ENCODE measurements around the gene PP2D1.
"Not testable (repeated sequence)": the region's sequence is repeated elsewhere in the genome, so short reads cannot be mapped to it uniquely, and the experiment has no call there.

PP2D1 gene

DNA sequence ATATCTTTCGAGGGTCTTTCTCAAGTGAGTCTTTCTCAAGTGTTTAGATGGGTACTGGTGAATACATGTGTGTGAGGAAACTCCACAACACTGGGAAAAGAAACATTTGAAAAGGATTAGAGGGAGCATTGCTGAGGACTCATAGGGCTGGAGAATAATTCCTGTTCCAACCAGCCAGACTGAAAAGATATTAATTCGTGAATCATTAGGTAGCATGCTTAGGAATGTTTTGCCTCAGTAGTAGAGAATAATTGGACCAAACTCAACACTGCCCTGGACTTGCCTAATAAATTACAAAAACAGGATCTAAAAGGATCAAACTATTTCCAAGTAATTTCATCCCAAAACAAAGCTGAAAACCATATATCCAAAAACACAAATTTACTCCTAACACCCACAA is 17.3 kb downstream of the PP2D1 start:
- H3K4me1 ChIP-seq (ENCODE audit: insufficient read depth, low read length) = no peaks in the 10 kb centered on the region
- H3K36me3 ChIP-seq (ENCODE audit: insufficient read depth, low read length) = no peaks in the 10 kb centered on the region
- no peaks in the 10 kb centered on the region for H3K9me3 ChIP-seq (ENCODE audit: low read length)
- H2AFZ ChIP-seq (ENCODE audit: low read depth, low read length) = no peak overlapping the region
- no peak overlapping the region for H3K4me3 ChIP-seq (ENCODE audit: low read length)
- no peaks in the 10 kb centered on the region for H3K27me3 ChIP-seq (ENCODE audit: insufficient read depth, low read length)

DNA sequence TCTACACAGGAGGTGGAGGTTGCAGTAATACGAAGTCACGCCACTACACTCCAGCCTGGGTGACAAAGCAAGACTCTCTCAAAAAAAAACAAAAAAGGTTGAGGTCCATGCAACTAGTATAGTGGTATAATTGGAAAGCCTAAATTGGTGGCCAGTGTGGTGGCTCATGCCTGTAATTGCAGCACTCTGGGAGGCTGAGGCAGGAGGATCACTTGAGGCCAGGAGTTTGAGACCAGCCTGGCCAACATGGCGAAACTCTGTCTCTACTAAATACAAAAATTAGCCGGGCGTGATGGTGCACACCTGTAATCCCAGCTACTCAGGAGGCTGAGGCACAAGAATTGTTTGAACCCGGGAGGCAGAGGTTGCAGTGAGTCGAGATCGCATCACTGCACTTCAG is 23.2 kb downstream of the PP2D1 start:
- not testable (repeated sequence) for H3K27me3 ChIP-seq (ENCODE audit: insufficient read depth, low read length); H3K4me1 ChIP-seq (ENCODE audit: insufficient read depth, low read length); H2AFZ ChIP-seq (ENCODE audit: low read depth, low read length); H3K4me3 ChIP-seq (ENCODE audit: low read length); H3K9me3 ChIP-seq (ENCODE audit: low read length)
- H3K36me3 ChIP-seq (ENCODE audit: insufficient read depth, low read length) = peaks cover 11% of the 10 kb centered on the region

DNA sequence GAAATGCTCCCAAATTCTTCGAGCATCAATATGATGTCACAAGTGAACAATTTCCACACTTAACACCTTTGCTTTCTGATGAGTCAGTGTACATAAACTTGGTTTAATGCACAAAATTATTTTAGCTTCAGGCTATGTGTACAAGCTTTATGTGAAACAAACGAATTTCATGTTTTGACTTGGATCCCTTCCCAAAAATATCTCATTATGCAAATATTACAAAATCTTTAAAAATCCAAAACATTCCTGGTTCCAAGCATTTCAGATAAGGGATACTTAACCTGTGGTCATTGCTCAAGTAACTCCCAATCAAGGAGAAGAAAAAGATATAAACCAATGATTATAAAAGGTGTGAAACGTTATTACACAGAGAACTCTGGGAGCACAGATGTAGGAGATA is 40.0 kb downstream of the PP2D1 start:
- Histone ChIP-seq H3K27me3 (ENCODE audit: insufficient read depth, low read length) (no peaks in the 10 kb centered on the region), H3K9me3 (ENCODE audit: low read length) (no peaks in the 10 kb centered on the region), H3K36me3 (ENCODE audit: insufficient read depth, low read length) (peaks cover 25% of the 10 kb centered on the region), H3K4me1 (ENCODE audit: insufficient read depth, low read length) (no peaks in the 10 kb centered on the region), H3K4me3 (ENCODE audit: low read length) (no peak overlapping the region), H2AFZ (ENCODE audit: low read depth, low read length) (no peak overlapping the region)

DNA sequence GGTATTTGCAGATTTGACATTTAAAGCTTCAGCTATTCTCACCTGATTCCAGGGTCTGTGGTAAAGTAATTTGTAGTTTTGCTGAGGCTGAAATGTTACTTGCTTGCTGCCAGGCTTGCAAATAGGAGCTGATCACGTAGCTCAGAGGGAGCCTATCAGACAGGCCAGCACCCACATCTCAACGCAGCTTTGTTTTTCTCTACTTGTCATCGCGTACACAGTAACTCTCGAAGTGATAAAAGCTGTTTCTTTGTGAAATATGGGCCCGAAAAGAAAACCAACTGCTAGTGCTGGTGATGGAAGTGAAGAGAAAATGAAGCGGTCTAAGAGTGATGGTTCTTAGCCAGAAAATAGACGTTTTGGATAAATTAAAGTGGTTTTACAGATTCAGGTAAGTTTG is 41.7 kb downstream of the PP2D1 start:
- no peak overlapping the region for H2AFZ ChIP-seq (ENCODE audit: low read depth, low read length)
- no peaks in the 10 kb centered on the region for H3K27me3 ChIP-seq (ENCODE audit: insufficient read depth, low read length)
- H3K9me3 ChIP-seq (ENCODE audit: low read length) = peaks cover 5% of the 10 kb centered on the region
- H3K4me1 ChIP-seq (ENCODE audit: insufficient read depth, low read length) = no peaks in the 10 kb centered on the region
- H3K4me3 ChIP-seq (ENCODE audit: low read length) = no peak overlapping the region
- H3K36me3 ChIP-seq (ENCODE audit: insufficient read depth, low read length) = peaks cover 22% of the 10 kb centered on the region

DNA sequence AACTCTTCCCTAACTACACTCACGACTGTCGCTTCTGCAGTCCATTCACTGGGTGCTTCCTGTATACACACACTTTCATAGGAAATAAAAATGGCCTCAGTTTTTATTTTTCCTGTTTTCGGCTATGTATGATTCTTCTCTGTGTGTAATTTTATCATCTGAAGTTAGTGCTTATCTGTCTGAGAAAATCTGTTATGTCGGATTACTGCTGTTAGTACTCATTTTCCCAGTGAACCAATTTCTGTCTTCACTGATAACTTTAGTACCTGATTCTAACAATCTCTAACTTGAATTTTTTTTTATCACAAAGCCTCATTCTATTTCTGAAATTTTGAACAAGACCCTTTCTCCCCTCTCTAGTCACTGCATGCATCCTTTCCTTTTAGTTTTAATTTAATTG is 44.3 kb downstream of the PP2D1 start:
- no peak overlapping the region for H3K4me3 ChIP-seq (ENCODE audit: low read length)
- no peak overlapping the region for H2AFZ ChIP-seq (ENCODE audit: low read depth, low read length)
- H3K4me1 ChIP-seq (ENCODE audit: insufficient read depth, low read length) = no peaks in the 10 kb centered on the region
- H3K9me3 ChIP-seq (ENCODE audit: low read length) = peaks cover 5% of the 10 kb centered on the region
- peaks cover 16% of the 10 kb centered on the region for H3K36me3 ChIP-seq (ENCODE audit: insufficient read depth, low read length)
- no peaks in the 10 kb centered on the region for H3K27me3 ChIP-seq (ENCODE audit: insufficient read depth, low read length)

DNA sequence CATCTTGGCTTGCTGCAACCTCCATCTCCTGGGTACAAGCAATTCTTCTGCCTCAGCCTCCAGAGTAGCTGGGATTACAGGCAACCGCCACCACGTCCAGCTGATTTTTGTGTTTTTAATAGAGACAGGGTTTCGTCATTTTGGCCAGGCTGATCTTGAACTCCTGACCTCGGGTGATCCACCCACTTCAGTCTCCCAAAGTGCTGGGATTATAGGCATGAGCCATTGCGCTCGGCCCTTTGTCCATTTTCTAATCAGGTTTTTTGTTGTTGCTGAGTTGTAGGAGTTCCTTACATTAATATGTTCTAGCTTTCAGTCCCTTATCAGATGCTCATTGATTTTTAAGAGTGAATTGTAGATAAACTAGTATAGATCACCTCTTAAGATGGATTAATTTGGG is 44.9 kb downstream of the PP2D1 start:
- peaks cover 16% of the 10 kb centered on the region for H3K36me3 ChIP-seq (ENCODE audit: insufficient read depth, low read length)
- H3K9me3 ChIP-seq (ENCODE audit: low read length) = peaks cover 5% of the 10 kb centered on the region
- H2AFZ ChIP-seq (ENCODE audit: low read depth, low read length) = no peak overlapping the region
- no peak overlapping the region for H3K4me3 ChIP-seq (ENCODE audit: low read length)
- no peaks in the 10 kb centered on the region for H3K4me1 ChIP-seq (ENCODE audit: insufficient read depth, low read length)
- no peaks in the 10 kb centered on the region for H3K27me3 ChIP-seq (ENCODE audit: insufficient read depth, low read length)

DNA sequence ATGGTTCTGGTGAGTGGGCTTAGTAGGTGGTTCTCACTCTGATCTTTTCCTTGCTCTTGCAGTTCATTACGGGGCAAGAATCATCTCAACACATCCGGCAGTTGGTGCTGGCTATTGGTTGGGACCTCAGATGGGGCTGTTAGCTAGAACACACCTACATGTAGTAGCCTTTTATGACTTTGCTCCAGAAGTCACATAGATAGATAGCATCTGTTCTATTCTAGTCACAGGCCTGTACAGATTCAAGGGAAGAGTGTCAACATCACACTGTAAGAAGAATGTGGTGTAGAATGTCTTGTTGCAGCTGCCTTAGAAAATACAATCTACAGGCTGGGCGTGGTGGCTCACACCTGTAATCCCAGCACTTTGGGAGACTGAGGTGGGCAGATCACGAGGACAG is 50.1 kb downstream of the PP2D1 start:
- Histone ChIP-seq H2AFZ (ENCODE audit: low read depth, low read length) (no peak overlapping the region), H3K9me3 (ENCODE audit: low read length) (peaks cover 5% of the 10 kb centered on the region), H3K4me3 (ENCODE audit: low read length) (no peak overlapping the region), H3K36me3 (ENCODE audit: insufficient read depth, low read length) (peaks cover 28% of the 10 kb centered on the region), H3K27me3 (ENCODE audit: insufficient read depth, low read length) (no peaks in the 10 kb centered on the region), H3K4me1 (ENCODE audit: insufficient read depth, low read length) (no peaks in the 10 kb centered on the region)

DNA sequence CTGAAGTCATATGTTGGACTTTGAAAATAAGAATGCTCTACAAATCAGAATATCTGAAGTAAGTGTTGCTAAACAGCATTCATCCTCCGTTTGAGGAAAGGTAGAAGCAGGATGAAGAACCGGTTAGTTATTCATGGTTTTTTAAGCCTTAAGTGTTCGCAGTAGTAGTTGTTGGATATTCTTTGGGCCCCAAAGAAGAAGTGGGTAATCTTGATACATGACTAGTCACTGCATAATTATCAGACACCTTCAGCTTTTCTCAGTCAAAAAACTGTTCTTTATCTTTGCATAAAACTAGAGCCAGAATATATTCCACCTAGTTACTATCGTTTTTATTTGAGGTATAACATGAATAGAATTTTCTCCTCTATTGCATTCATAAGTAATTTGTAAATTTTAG is 51.4 kb downstream of the PP2D1 start:
- peaks cover 27% of the 10 kb centered on the region for H3K36me3 ChIP-seq (ENCODE audit: insufficient read depth, low read length)
- H3K4me3 ChIP-seq (ENCODE audit: low read length) = no peak overlapping the region
- no peaks in the 10 kb centered on the region for H3K9me3 ChIP-seq (ENCODE audit: low read length)

DNA sequence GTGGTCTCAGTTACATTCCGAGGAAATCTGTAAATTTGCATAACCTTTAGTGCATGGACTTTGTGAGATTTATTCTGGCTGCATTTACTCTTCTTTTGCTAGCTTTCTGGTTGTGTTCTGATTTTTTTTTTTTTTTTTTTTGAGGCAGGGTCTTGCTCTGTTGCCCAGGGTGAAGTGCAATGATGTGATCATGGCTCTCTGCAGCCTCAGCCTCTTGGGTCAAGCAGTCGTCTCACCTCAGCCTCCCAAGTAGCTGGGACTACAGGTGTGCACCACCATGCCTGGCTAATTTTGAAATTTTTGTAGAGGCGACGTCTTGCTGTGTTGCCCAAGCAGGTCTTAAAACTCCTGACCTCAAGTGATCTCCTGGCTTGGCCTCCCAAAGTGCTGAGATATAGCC is 52.6 kb downstream of the PP2D1 start:
- peaks cover 33% of the 10 kb centered on the region for H3K36me3 ChIP-seq (ENCODE audit: insufficient read depth, low read length)

More for the DNA sequence above, 51.4 kb downstream of the PP2D1 start:
- H3K4me1 ChIP-seq (ENCODE audit: insufficient read depth, low read length) = no peaks in the 10 kb centered on the region
- no peak overlapping the region for H2AFZ ChIP-seq (ENCODE audit: low read depth, low read length)
- H3K27me3 ChIP-seq (ENCODE audit: insufficient read depth, low read length) = no peaks in the 10 kb centered on the region

DNA sequence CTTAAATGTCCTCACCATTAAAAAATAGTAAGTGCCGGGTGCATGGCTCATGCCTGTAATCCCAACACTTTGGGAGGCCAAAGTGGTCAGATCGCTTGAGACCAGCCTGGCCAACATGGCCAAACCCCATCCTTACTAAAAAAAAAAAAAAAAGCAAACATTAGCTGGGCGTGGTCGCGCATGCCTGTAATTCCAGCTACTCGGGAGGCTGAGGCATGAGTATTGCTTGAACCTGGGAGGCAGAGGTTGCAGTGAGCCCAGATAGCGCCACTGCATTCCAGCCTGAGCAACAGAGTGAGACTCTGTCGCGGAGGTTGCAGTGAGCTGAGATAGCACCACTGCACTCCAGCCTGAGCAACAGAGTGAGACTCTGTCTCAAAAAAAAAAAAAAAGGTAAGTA is 54.7 kb downstream of the PP2D1 start:
- H3K9me3 ChIP-seq (ENCODE audit: low read length); H3K4me1 ChIP-seq (ENCODE audit: insufficient read depth, low read length); H2AFZ ChIP-seq (ENCODE audit: low read depth, low read length); H3K27me3 ChIP-seq (ENCODE audit: insufficient read depth, low read length); H3K4me3 ChIP-seq (ENCODE audit: low read length): not testable (repeated sequence)
- H3K36me3 ChIP-seq (ENCODE audit: insufficient read depth, low read length) = peaks cover 46% of the 10 kb centered on the region

More for the DNA sequence above, 52.6 kb downstream of the PP2D1 start:
- Histone ChIP-seq H3K4me3 (ENCODE audit: low read length) (no peak overlapping the region), H3K27me3 (ENCODE audit: insufficient read depth, low read length) (no peaks in the 10 kb centered on the region), H3K9me3 (ENCODE audit: low read length) (no peaks in the 10 kb centered on the region), H2AFZ (ENCODE audit: low read depth, low read length) (no peak overlapping the region), H3K4me1 (ENCODE audit: insufficient read depth, low read length) (no peaks in the 10 kb centered on the region)

DNA sequence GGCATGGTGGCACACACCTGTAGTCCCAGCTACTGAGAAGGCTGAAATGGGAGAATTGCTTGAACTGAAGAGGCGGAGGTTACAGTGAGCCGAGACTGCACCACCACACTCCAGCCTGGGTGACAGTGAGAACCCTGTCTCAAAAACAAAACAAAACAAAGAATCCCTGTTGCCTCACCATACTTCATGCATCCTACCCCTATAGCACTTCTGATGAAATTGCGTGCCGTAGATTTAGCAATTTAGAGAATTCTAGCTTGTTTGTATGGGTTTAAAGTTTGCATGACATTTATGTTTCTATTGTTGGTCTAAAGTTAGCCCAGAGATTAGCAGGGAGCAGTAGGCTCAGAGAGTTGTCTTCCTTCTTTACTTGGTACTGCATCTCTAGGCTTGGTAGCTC is 57.4 kb downstream of the PP2D1 start:
- Histone ChIP-seq H3K36me3 (ENCODE audit: insufficient read depth, low read length) (peaks cover 47% of the 10 kb centered on the region), H2AFZ (ENCODE audit: low read depth, low read length) (no peak overlapping the region), H3K27me3 (ENCODE audit: insufficient read depth, low read length) (no peaks in the 10 kb centered on the region), H3K9me3 (ENCODE audit: low read length) (no peaks in the 10 kb centered on the region), H3K4me3 (ENCODE audit: low read length) (no peak overlapping the region), H3K4me1 (ENCODE audit: insufficient read depth, low read length) (no peaks in the 10 kb centered on the region)

DNA sequence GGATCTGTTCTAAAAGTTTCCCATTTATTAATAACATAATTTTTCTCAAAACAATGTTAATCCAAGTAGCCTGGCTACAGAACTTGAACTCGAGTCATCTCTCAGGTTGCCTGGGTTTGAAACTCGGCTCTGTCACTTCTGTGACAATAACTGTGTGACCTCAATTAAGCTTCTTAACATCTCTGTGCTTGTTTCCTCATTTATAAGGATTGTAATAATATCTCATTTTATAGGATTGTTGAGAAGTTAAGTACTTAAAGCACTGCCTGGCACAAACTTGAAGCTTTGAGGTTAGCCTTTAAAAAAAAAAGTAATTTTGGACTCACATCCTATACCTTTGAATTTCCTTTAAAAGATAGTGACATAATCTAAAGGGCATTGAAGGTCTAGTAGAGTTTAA is 61.7 kb downstream of the PP2D1 start:
- peaks cover 19% of the 10 kb centered on the region for H3K4me1 ChIP-seq (ENCODE audit: insufficient read depth, low read length)
- H3K36me3 ChIP-seq (ENCODE audit: insufficient read depth, low read length) = peaks cover 36% of the 10 kb centered on the region
- no peak overlapping the region for H2AFZ ChIP-seq (ENCODE audit: low read depth, low read length)
- H3K27me3 ChIP-seq (ENCODE audit: insufficient read depth, low read length) = no peaks in the 10 kb centered on the region
- H3K9me3 ChIP-seq (ENCODE audit: low read length) = no peaks in the 10 kb centered on the region
- no peak overlapping the region for H3K4me3 ChIP-seq (ENCODE audit: low read length)

DNA sequence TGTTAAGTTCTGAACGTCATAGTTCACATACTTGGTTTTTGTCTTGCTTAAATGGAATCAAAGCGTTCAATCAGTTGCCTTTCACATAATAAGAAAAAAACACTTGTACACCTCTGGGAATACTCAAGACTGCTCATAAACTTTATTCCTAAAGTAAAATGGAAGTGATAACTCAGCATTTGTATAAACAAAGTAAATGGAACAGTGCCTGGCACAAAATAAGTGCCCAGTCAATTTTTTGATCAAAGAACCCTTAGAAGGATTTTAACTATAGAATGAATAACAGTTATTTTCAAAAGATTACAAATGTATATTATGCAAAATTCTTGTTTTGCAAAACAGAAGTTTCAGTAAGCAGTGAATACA is 63.9 kb downstream of the PP2D1 start:
- peaks cover 22% of the 10 kb centered on the region for H3K36me3 ChIP-seq (ENCODE audit: insufficient read depth, low read length)
- H3K9me3 ChIP-seq (ENCODE audit: low read length) = no peaks in the 10 kb centered on the region
- H2AFZ ChIP-seq (ENCODE audit: low read depth, low read length) = no peak overlapping the region
- peaks cover 19% of the 10 kb centered on the region for H3K4me1 ChIP-seq (ENCODE audit: insufficient read depth, low read length)
- no peaks in the 10 kb centered on the region for H3K27me3 ChIP-seq (ENCODE audit: insufficient read depth, low read length)
- peak overlapping the region; percentile 70 for H3K4me3 ChIP-seq (ENCODE audit: low read length)

DNA sequence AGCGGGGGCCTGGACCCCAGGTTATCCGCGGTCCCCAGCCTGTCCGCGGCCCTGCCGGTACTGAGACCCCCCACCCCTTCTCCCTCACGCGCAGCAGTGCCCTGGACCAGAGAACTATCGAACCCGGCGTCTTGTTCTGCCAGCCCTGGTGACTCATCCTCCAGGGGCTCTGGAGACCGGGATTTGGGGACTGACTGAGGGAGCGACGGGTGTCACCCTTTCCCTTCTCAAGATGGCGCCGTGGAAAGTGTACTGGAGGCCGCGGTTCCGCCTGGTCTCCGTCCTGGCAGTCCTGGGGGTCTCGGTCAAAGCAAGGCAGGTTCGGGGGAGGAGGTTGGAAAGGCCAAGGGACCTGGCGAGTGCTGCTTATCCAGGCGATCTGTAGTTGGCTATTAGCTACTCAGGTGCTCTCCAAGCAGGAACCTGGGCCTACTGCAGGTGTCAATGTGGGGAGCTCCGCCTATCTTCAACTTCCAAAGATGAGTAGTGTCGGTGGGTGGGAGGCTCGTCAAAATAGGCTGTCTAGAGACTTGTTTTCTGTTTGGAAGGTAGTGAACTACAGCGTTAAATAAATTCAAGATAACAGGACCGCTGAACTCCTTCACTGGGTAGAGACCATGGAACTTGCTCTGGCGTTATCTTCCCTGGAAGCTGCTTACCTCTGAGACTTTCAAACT is 64.4 kb downstream of the PP2D1 start:
- H3K27me3 ChIP-seq (ENCODE audit: insufficient read depth, low read length) = no peaks in the 10 kb centered on the region
- H2AFZ ChIP-seq (ENCODE audit: low read depth, low read length) = peak overlapping the region; percentile 71
- peaks cover 19% of the 10 kb centered on the region for H3K4me1 ChIP-seq (ENCODE audit: insufficient read depth, low read length)
- peaks cover 17% of the 10 kb centered on the region for H3K36me3 ChIP-seq (ENCODE audit: insufficient read depth, low read length)
- H3K4me3 ChIP-seq (ENCODE audit: low read length) = peak overlapping the region; percentile 70
- no peaks in the 10 kb centered on the region for H3K9me3 ChIP-seq (ENCODE audit: low read length)

Data from neuron (in vitro differentiated cells).